ENCODE measurements around the gene FN3K. TPM values are rescaled to one million over a fixed set of nuclear protein-coding genes. Genes with fewer than 3 reads are reported as not detected.

The FN3K gene
- total RNA-seq, 1 donor from 2014 or later = 2.7 TPM

- peak overlapping the region; percentile 58 for H3K4me3 Mint-ChIP-seq
- H3K9me3 Mint-ChIP-seq = peaks cover 18% of the 10 kb centered on the region
- DNase-seq (ENCODE audit: low spot score) = no peak
- no peaks in the 10 kb centered on the region for H3K4me1 Mint-ChIP-seq (ENCODE audit: low read depth)
- peaks cover 10% of the 10 kb centered on the region for H3K27me3 Mint-ChIP-seq (ENCODE audit: insufficient read depth)
- no peak overlapping the region for H3K27ac Mint-ChIP-seq
- H3K36me3 Mint-ChIP-seq (ENCODE audit: low read depth) = no peaks in the 10 kb centered on the region
- intact Hi-C loops (cut with micrococcal nuclease) = no loop called here
Observed at GRCh38 chr17:82696916-82697807, 38.3 kb upstream of the FN3K start.

- Mint-ChIP-seq H3K9me3 (peaks cover 18% of the 10 kb centered on the region), H3K36me3 (ENCODE audit: low read depth) (no peaks in the 10 kb centered on the region), H3K27ac (no peak overlapping the region), H3K4me1 (ENCODE audit: low read depth) (no peaks in the 10 kb centered on the region), H3K4me3 (peak overlapping the region; percentile 26), H3K27me3 (ENCODE audit: insufficient read depth) (peaks cover 10% of the 10 kb centered on the region)
- intact Hi-C loops (cut with micrococcal nuclease) = loop anchor here (1.0 kb wide), 5 partner anchors 19 to 424 kb away; partner anchors contain the start of genes CSNK1D, CYBC1, FN3KRP and WDR45B
- DNase-seq (ENCODE audit: low spot score) = no peak
Observed at GRCh38 chr17:82697808-82698064, 37.7 kb upstream of the FN3K start.

- Mint-ChIP-seq H3K9me3 (peaks cover 15% of the 10 kb centered on the region), H3K27ac (no peak within 1 kb of the TSS), H3K4me3 (peak within 1 kb of the TSS; percentile 83), H3K27me3 (ENCODE audit: insufficient read depth) (peaks cover 10% of the 10 kb centered on the region), H3K36me3 (ENCODE audit: low read depth) (no peaks in the 10 kb centered on the region), H3K4me1 (ENCODE audit: low read depth) (no peaks in the 10 kb centered on the region)
- intact Hi-C loops (cut with micrococcal nuclease) = loop anchor here (1.0 kb wide), 5 partner anchors 18 to 425 kb away; partner anchors contain the start of genes CSNK1D, CYBC1, FN3KRP and WDR45B
- DNase-seq (ENCODE audit: low spot score) = peak; percentile 98
Observed at GRCh38 chr17:82698065-82698973, 37.1 kb upstream of the FN3K start, which contains the start of gene RAB40B. Gene RAB40B, minus strand, starts transcription at chr17:82698698. Its CDS starts 102 bp downstream, at chr17:82698596.

- no peaks in the 10 kb centered on the region for H3K36me3 Mint-ChIP-seq (ENCODE audit: low read depth)
- peaks cover 10% of the 10 kb centered on the region for H3K27me3 Mint-ChIP-seq (ENCODE audit: insufficient read depth)
- H3K4me1 Mint-ChIP-seq (ENCODE audit: low read depth) = no peaks in the 10 kb centered on the region
- peak overlapping the region; percentile 81 for H3K4me3 Mint-ChIP-seq
- no peak overlapping the region for H3K27ac Mint-ChIP-seq
- DNase-seq (ENCODE audit: low spot score) = no peak
- H3K9me3 Mint-ChIP-seq = peaks cover 12% of the 10 kb centered on the region
- intact Hi-C loops (cut with micrococcal nuclease) = loop anchor here (1.0 kb wide), 5 partner anchors 17 to 426 kb away; partner anchors contain the start of genes CSNK1D, CYBC1, FN3KRP and WDR45B
Observed at GRCh38 chr17:82698974-82699442, 36.4 kb upstream of the FN3K start.

- intact Hi-C loops (cut with micrococcal nuclease) = no loop called here
- H3K4me1 Mint-ChIP-seq (ENCODE audit: low read depth) = no peaks in the 10 kb centered on the region
- peaks cover 8% of the 10 kb centered on the region for H3K27me3 Mint-ChIP-seq (ENCODE audit: insufficient read depth)
- peaks cover 8% of the 10 kb centered on the region for H3K9me3 Mint-ChIP-seq
- peak overlapping the region; percentile 81 for H3K4me3 Mint-ChIP-seq
- no peak for DNase-seq (ENCODE audit: low spot score)
- no peak overlapping the region for H3K27ac Mint-ChIP-seq
- H3K36me3 Mint-ChIP-seq (ENCODE audit: low read depth) = no peaks in the 10 kb centered on the region
Observed at GRCh38 chr17:82699551-82699950, 35.9 kb upstream of the FN3K start.

GRCh38 chr17:82702231-82702927 is 33.0 kb upstream of the FN3K start:
- Mint-ChIP-seq H3K4me1 (ENCODE audit: low read depth) (no peaks in the 10 kb centered on the region), H3K27ac (no peak overlapping the region), H3K36me3 (ENCODE audit: low read depth) (no peaks in the 10 kb centered on the region), H3K4me3 (no peak overlapping the region), H3K9me3 (no peaks in the 10 kb centered on the region), H3K27me3 (ENCODE audit: insufficient read depth) (peaks cover 2% of the 10 kb centered on the region)
- intact Hi-C loops (cut with micrococcal nuclease) = no loop called here
- no peak for DNase-seq (ENCODE audit: low spot score)

- Mint-ChIP-seq H3K27ac (no peak overlapping the region), H3K36me3 (ENCODE audit: low read depth) (no peaks in the 10 kb centered on the region), H3K9me3 (no peaks in the 10 kb centered on the region), H3K27me3 (ENCODE audit: insufficient read depth) (peaks cover 2% of the 10 kb centered on the region), H3K4me3 (no peak overlapping the region), H3K4me1 (ENCODE audit: low read depth) (no peaks in the 10 kb centered on the region)
- intact Hi-C loops (cut with micrococcal nuclease) = no loop called here
- DNase-seq (ENCODE audit: low spot score) = no peak
Observed at GRCh38 chr17:82703036-82703745, 32.2 kb upstream of the FN3K start.

GRCh38 chr17:82703935-82704865 is 31.2 kb upstream of the FN3K start:
- no peak overlapping the region for H3K4me3 Mint-ChIP-seq
- DNase-seq (ENCODE audit: low spot score) = no peak
- H3K27me3 Mint-ChIP-seq (ENCODE audit: insufficient read depth) = peaks cover under 1% of the 10 kb centered on the region
- H3K27ac Mint-ChIP-seq = no peak overlapping the region
- H3K36me3 Mint-ChIP-seq (ENCODE audit: low read depth) = no peaks in the 10 kb centered on the region
- intact Hi-C loops (cut with micrococcal nuclease) = no loop called here
- no peaks in the 10 kb centered on the region for H3K9me3 Mint-ChIP-seq
- no peaks in the 10 kb centered on the region for H3K4me1 Mint-ChIP-seq (ENCODE audit: low read depth)

- Mint-ChIP-seq H3K27ac (no peak overlapping the region), H3K36me3 (ENCODE audit: low read depth) (no peaks in the 10 kb centered on the region), H3K4me1 (ENCODE audit: low read depth) (no peaks in the 10 kb centered on the region), H3K27me3 (ENCODE audit: insufficient read depth) (no peaks in the 10 kb centered on the region), H3K9me3 (no peaks in the 10 kb centered on the region), H3K4me3 (no peak overlapping the region)
- no peak for DNase-seq (ENCODE audit: low spot score)
- intact Hi-C loops (cut with micrococcal nuclease) = no loop called here
Observed at GRCh38 chr17:82704886-82705285, 30.5 kb upstream of the FN3K start.

GRCh38 chr17:82705756-82706155 is 29.7 kb upstream of the FN3K start:
- Mint-ChIP-seq H3K9me3 (no peaks in the 10 kb centered on the region), H3K27me3 (ENCODE audit: insufficient read depth) (no peaks in the 10 kb centered on the region), H3K4me3 (no peak overlapping the region), H3K36me3 (ENCODE audit: low read depth) (no peaks in the 10 kb centered on the region), H3K27ac (no peak overlapping the region), H3K4me1 (ENCODE audit: low read depth) (no peaks in the 10 kb centered on the region)
- intact Hi-C loops (cut with micrococcal nuclease) = no loop called here
- no peak for DNase-seq (ENCODE audit: low spot score)

GRCh38 chr17:82709024-82709675 is 26.3 kb upstream of the FN3K start:
- Mint-ChIP-seq H3K4me1 (ENCODE audit: low read depth) (no peaks in the 10 kb centered on the region), H3K27ac (no peak overlapping the region), H3K36me3 (ENCODE audit: low read depth) (no peaks in the 10 kb centered on the region), H3K27me3 (ENCODE audit: insufficient read depth) (no peaks in the 10 kb centered on the region), H3K9me3 (no peaks in the 10 kb centered on the region), H3K4me3 (no peak overlapping the region)
- no peak for DNase-seq (ENCODE audit: low spot score)
- intact Hi-C loops (cut with micrococcal nuclease) = no loop called here

All from activated T-helper 1 cell treated with anti-CD3 and anti-CD28 coated beads, Interleukin-12 subunit alpha, Interleukin-12 subunit beta, Interleukin-2, Interleukin-4 antibody, amounts not matched to agents 30 ng/mL and 10 ng/mL and 1 ng/mL, durations not matched to agents 14 hours and 24 hours and 36 hours (primary cell).